HCT116 (cell line): ENCODE results near the gene NKX6-1.

Experiments used
- CEBPB ChIP-seq: IDR thresholded peaks from 2 replicates; pipeline ENCODE4 v1.6.1; 2012; ENCODE audit warnings: low read depth
- EZH2 ChIP-seq: fragments of 200-600 bp; sonication (generic); IDR thresholded peaks from 2 replicates; pipeline ENCODE4 v1.6.1; 2017; ENCODE audit warnings: antibody characterized with exemption, mixed run types
- EZH2phosphoT487 ChIP-seq: fragments of 200-600 bp; IDR thresholded peaks from 2 replicates; pipeline ENCODE4 v1.6.1; 2018; ENCODE audit warnings: antibody characterized with exemption, borderline replicate concordance
- JUND ChIP-seq: IDR thresholded peaks from 2 replicates; pipeline ENCODE4 v1.6.1; 2012
- POLR2AphosphoS5 ChIP-seq: IDR thresholded peaks from 2 replicates; pipeline ENCODE4 v1.6.1; 2011; ENCODE audit warnings: mild to moderate bottlenecking, low read depth, low read length, moderate library complexity
- RAD21 ChIP-seq: IDR thresholded peaks from 2 replicates; pipeline ENCODE4 v1.6.1; 2012; ENCODE audit warnings: low read depth, mild to moderate bottlenecking
- TCF7L2 ChIP-seq: IDR thresholded peaks from 2 replicates; pipeline ENCODE4 v1.7.0; 2011; ENCODE audit warnings: borderline replicate concordance, inconsistent platforms; ENCODE audit not compliant: insufficient read depth, insufficient read length; ENCODE audit errors: extremely low read depth
- YY1 ChIP-seq: IDR thresholded peaks from 2 replicates; pipeline ENCODE4 v1.6.1; 2011; ENCODE audit warnings: low read length, low read depth, moderate library complexity, mild to moderate bottlenecking; ENCODE audit not compliant: insufficient replicate concordance; ENCODE audit errors: extremely low read depth
- TF ChIP-seq, protein P1 (sequence below), 3 experiments: fragments of 200-600 bp in 1 of 3; sonication (generic) in 1 of 3; IDR thresholded peaks in 2 of 3; conservative IDR thresholded peaks in 1 of 3; 2 replicates each; pipeline ENCODE4 v1.5.1; 2012 to 2017; ENCODE audit warnings: low read depth in 2 of 3, low read length in 2 of 3, antibody characterized with exemption in 1 of 3, borderline replicate concordance in 1 of 3, control low read depth in 1 of 3, mild to moderate bottlenecking in 1 of 3, mixed read lengths in 1 of 3, mixed run types in 1 of 3, moderate library complexity in 1 of 3; ENCODE audit not compliant: insufficient read depth in 1 of 3
- TF ChIP-seq, protein P2 (sequence below): IDR thresholded peaks from 2 replicates; pipeline ENCODE4 v1.6.1; 2012

DNA sequence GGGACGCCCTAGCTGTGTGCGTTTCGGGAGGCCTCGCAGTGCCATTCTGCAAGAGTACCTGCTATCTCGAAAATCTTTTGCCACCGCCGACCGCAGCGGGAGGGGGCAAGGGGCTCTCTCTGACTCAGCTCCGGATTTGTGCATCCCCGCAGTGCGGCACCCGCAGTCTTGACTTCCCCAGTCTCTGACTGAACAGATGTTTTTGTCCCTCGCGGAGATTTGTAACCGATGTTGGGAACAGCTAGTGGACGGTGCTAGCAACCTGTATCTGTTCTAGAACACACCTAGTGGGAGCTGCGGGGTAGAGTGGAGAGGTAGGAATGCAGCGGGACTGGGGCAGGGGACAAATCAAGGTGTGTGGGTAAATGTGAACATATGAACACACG is 17.2 kb downstream of the NKX6-1 start:
- TF ChIP-seq, protein P1, sequence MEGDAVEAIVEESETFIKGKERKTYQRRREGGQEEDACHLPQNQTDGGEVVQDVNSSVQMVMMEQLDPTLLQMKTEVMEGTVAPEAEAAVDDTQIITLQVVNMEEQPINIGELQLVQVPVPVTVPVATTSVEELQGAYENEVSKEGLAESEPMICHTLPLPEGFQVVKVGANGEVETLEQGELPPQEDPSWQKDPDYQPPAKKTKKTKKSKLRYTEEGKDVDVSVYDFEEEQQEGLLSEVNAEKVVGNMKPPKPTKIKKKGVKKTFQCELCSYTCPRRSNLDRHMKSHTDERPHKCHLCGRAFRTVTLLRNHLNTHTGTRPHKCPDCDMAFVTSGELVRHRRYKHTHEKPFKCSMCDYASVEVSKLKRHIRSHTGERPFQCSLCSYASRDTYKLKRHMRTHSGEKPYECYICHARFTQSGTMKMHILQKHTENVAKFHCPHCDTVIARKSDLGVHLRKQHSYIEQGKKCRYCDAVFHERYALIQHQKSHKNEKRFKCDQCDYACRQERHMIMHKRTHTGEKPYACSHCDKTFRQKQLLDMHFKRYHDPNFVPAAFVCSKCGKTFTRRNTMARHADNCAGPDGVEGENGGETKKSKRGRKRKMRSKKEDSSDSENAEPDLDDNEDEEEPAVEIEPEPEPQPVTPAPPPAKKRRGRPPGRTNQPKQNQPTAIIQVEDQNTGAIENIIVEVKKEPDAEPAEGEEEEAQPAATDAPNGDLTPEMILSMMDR (IDR thresholded peaks at IDR 0.05 in 2 of 3, conservative IDR thresholded peaks at IDR 0.05 in 1 of 3; ENCODE audit: borderline replicate concordance in 1 of 3, insufficient read depth in 1 of 3, low read depth in 2 of 3, low read length in 2 of 3), result no peak
- TF ChIP-seq JUND (no peak), RAD21 (no peak), POLR2AphosphoS5 (no peak), EZH2 (no peak), CEBPB (no peak), YY1 (no peak), TCF7L2 (no peak), EZH2phosphoT487 (no peak)
- TF ChIP-seq, protein P2, sequence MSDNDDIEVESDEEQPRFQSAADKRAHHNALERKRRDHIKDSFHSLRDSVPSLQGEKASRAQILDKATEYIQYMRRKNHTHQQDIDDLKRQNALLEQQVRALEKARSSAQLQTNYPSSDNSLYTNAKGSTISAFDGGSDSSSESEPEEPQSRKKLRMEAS, result no peak
